H9 (cell line): ENCODE data around the gene ANKS1B. TPM values are rescaled to one million over a fixed set of nuclear protein-coding genes. Genes with fewer than 3 reads are reported as not detected.

Source experiments
- DNase-seq: peaks from one replicate; pipeline ENCODE4 v3.0.0-alpha.2; 2017
- H2AFZ ChIP-seq: one replicate; pipeline ENCODE4 v1.6.1; 2013; ENCODE audit warnings: mild to moderate bottlenecking, low read length, control low read depth, moderate library complexity
- H2AK5ac ChIP-seq: 2 replicates; pipeline ENCODE4 v1.6.1; 2013; ENCODE audit warnings: low read length, control low read depth, mixed read lengths; ENCODE audit not compliant: insufficient read length
- H2BK120ac ChIP-seq: one replicate; pipeline ENCODE4 v1.6.1; 2013; ENCODE audit warnings: low read depth, mild to moderate bottlenecking, low read length, control low read depth, inconsistent platforms; ENCODE audit not compliant: poor library complexity, severe bottlenecking
- H2BK12ac ChIP-seq: 2 replicates; pipeline ENCODE4 v1.6.1; 2013; ENCODE audit warnings: low read length, control low read depth, mixed read lengths, low read depth; ENCODE audit not compliant: insufficient read length
- H2BK15ac ChIP-seq: 2 replicates; pipeline ENCODE4 v1.6.1; 2013; ENCODE audit warnings: low read depth, low read length, control low read depth
- H2BK20ac ChIP-seq: one replicate; pipeline ENCODE4 v1.6.1; 2013; ENCODE audit warnings: low read depth, mild to moderate bottlenecking, low read length, control low read depth, inconsistent platforms; ENCODE audit not compliant: poor library complexity, severe bottlenecking
- H2BK5ac ChIP-seq: 2 replicates; pipeline ENCODE4 v1.6.1; 2013; ENCODE audit warnings: low read length, control low read depth, mixed read lengths; ENCODE audit not compliant: insufficient read length
- H3K14ac ChIP-seq: 2 replicates; pipeline ENCODE4 v1.6.1; 2013; ENCODE audit warnings: low read length, control low read depth; ENCODE audit not compliant: insufficient read depth
- H3K18ac ChIP-seq: 2 replicates; pipeline ENCODE4 v1.6.1; 2013; ENCODE audit warnings: low read depth, mild to moderate bottlenecking, mixed read lengths, low read length, control low read depth; ENCODE audit not compliant: insufficient read length
- H3K23ac ChIP-seq: 2 replicates; pipeline ENCODE4 v1.6.1; 2013; ENCODE audit warnings: low read length, control low read depth, mixed read lengths, low read depth; ENCODE audit not compliant: insufficient read length
- H3K23me2 ChIP-seq: 2 replicates; pipeline ENCODE4 v1.6.1; 2013; ENCODE audit warnings: low read depth, mild to moderate bottlenecking, mixed read lengths, low read length, control low read depth; ENCODE audit not compliant: insufficient read length, poor library complexity, severe bottlenecking
- H3K27ac ChIP-seq: 2 replicates; pipeline ENCODE4 v1.5.1; 2013; ENCODE audit warnings: low read length, control low read depth, mixed read lengths, low read depth; ENCODE audit not compliant: insufficient read length
- H3K27me3 ChIP-seq: 2 replicates; pipeline ENCODE4 v1.6.1; 2013; ENCODE audit warnings: low read length, control low read depth, inconsistent platforms; ENCODE audit not compliant: insufficient read depth
- H3K4ac ChIP-seq: 2 replicates; pipeline ENCODE4 v1.6.1; 2013; ENCODE audit warnings: low read depth, mild to moderate bottlenecking, control low read depth, inconsistent platforms, low read length, moderate library complexity
- H3K4me1 ChIP-seq: 2 replicates; pipeline ENCODE4 v1.6.1; 2013; ENCODE audit warnings: low read length, control low read depth, inconsistent platforms; ENCODE audit not compliant: insufficient read depth
- H3K4me2 ChIP-seq: 2 replicates; pipeline ENCODE4 v1.6.1; 2013; ENCODE audit warnings: low read length, control low read depth, mixed read lengths; ENCODE audit not compliant: insufficient read length, insufficient read depth
- H3K56ac ChIP-seq: 2 replicates; pipeline ENCODE4 v1.6.1; 2013; ENCODE audit warnings: low read depth, mild to moderate bottlenecking, mixed read lengths, low read length, control low read depth; ENCODE audit not compliant: insufficient read length
- H3K79me1 ChIP-seq: 2 replicates; pipeline ENCODE4 v1.6.1; 2013; ENCODE audit warnings: low read depth, mild to moderate bottlenecking, moderate library complexity, low read length, control low read depth, inconsistent platforms; ENCODE audit not compliant: insufficient read depth, poor library complexity, severe bottlenecking
- H3K79me2 ChIP-seq: 2 replicates; pipeline ENCODE4 v1.6.1; 2013; ENCODE audit warnings: low read length, control low read depth, inconsistent platforms; ENCODE audit not compliant: insufficient read depth
- H3K9ac ChIP-seq: 2 replicates; pipeline ENCODE4 v1.6.1; 2013; ENCODE audit warnings: low read length, control low read depth, mixed read lengths; ENCODE audit not compliant: insufficient read length; ENCODE audit errors: extremely low read depth
- H3K9me3 ChIP-seq: one replicate; pipeline ENCODE4 v1.6.1; 2013; ENCODE audit warnings: low read depth, low read length, inconsistent platforms; ENCODE audit not compliant: control insufficient read depth
- H3T11ph ChIP-seq: one replicate; pipeline ENCODE4 v1.6.1; 2013; ENCODE audit warnings: mild to moderate bottlenecking, low read length, control low read depth, inconsistent platforms
- H4K20me1 ChIP-seq: one replicate; pipeline ENCODE4 v1.6.1; 2013; ENCODE audit not compliant: control insufficient read depth, insufficient read length, insufficient read depth
- H4K5ac ChIP-seq: 2 replicates; pipeline ENCODE4 v1.6.1; 2013; ENCODE audit warnings: low read depth, mild to moderate bottlenecking, mixed read lengths, low read length, control low read depth; ENCODE audit not compliant: insufficient read length
- H4K8ac ChIP-seq: replicated peaks from 2 replicates; pipeline ENCODE4 v1.6.1; 2013; ENCODE audit warnings: low read length, control low read depth, mixed read lengths, low read depth; ENCODE audit not compliant: insufficient read length
- H4K91ac ChIP-seq: 2 replicates; pipeline ENCODE4 v1.6.1; 2013; ENCODE audit warnings: low read depth, mild to moderate bottlenecking, moderate library complexity, mixed read lengths, low read length, control low read depth; ENCODE audit not compliant: insufficient read length
- H3K27ac Mint-ChIP-seq, 3 experiments: 2 replicates in 2 of 3; 3 replicates in 1 of 3; pipeline ENCODE4 v1.8.0; 2020 to 2021; ENCODE audit warnings: mixed read lengths in 3 of 3, mild to moderate bottlenecking in 1 of 3, moderate library complexity in 1 of 3
- H3K27me3 Mint-ChIP-seq: 2 replicates; pipeline ENCODE4 v1.8.0; 2021; ENCODE audit warnings: low read depth, mild to moderate bottlenecking, moderate library complexity, mixed read lengths
- H3K36me3 Mint-ChIP-seq, 3 experiments: 2 replicates in 2 of 3; 3 replicates in 1 of 3; pipeline ENCODE4 v1.8.0; 2020 to 2021; ENCODE audit warnings: low read depth in 3 of 3, mixed read lengths in 3 of 3; ENCODE audit not compliant: insufficient read depth in 1 of 3
- H3K4me1 Mint-ChIP-seq, 2 experiments: 2 replicates each; pipeline ENCODE4 v1.8.0; 2020; ENCODE audit warnings: mixed read lengths in 2 of 2
- H3K4me3 Mint-ChIP-seq, 2 experiments: 2 replicates in 1 of 2; 3 replicates in 1 of 2; pipeline ENCODE4 v1.8.0; 2020 to 2021; ENCODE audit warnings: mild to moderate bottlenecking in 2 of 2, mixed read lengths in 2 of 2, moderate library complexity in 1 of 2
- H3K9me3 Mint-ChIP-seq, 2 experiments: 2 replicates in 1 of 2; 3 replicates in 1 of 2; pipeline ENCODE4 v1.8.0; 2020; ENCODE audit warnings: mild to moderate bottlenecking in 2 of 2, mixed read lengths in 2 of 2, moderate library complexity in 1 of 2
- WGBS: extraction: QIAGEN DNeasy Blood & Tissue Kit; methylation state at CpG from one replicate; pipeline ENCODE4 v1.1.7; 2013; ENCODE audit warnings: missing lambda C conversion rate, low lambda C conversion rate, mixed read lengths; ENCODE audit not compliant: insufficient read length; ENCODE audit errors: extremely low coverage; 5-methylcytosine and 5-hydroxymethylcytosine counted together
- total RNA-seq: library from RNA; stranded (reverse); gene quantifications from 2 replicates; pipeline ENCODE4 v1.2.1, GENCODE V29; 2021
- TF ChIP-seq, protein P1 (sequence below): fragments of 200-600 bp; sonication (generic); conservative IDR thresholded peaks from 3 replicates; pipeline ENCODE4 v1.8.0; 2021; ENCODE audit warnings: antibody characterized with exemption, mild to moderate bottlenecking

The ANKS1B gene
- total RNA-seq, 1 experiment from 2014 or later = 4.1 TPM

DNA sequence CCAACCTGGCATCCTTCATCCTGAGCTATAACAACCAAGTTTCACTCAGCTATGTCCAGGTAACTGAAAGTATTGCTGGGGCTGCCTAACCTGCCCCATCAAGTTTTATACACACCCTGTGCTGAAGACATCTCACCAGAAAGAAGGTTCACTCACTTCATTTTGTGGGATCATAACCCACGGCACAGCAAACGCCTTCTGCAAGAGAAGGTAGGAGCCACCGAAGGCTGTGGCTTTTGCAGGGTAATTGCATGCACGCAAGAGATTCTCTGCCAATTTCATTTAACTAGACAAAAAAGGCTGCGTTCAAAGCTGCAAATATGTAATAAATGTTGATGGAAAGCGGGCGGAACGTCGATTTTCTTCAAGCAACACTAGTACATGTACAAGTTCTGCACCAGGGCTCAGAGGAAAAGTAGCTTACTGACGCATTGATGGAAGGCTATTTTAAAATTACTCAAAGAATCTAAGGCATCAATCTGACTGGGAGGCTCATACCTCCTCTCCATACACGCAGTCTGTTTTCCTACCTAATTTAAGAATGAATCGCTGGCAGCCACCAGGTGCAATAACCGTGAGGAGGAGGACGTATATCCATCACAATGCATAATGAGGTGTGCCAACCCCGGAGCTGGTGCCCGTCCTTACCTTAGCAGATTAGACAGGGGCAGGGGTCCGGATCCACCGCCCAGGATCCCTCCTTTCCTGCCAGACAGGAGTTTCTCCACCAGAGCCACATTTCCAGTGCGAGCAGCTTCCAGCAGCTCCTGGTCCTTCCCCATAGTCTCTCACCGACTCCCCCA, 1.1 kb downstream of the ANKS1B start:
- H3K4me1 Mint-ChIP-seq = peaks cover 15 to 20% of the 10 kb centered on the region in 2 experiments
- H2BK5ac ChIP-seq = no peak overlapping the region
- peaks cover 49% of the 10 kb centered on the region for H3K27me3 Mint-ChIP-seq
- no peak overlapping the region for H3K56ac ChIP-seq
- H3K4me2 ChIP-seq = peak overlapping the region; percentile 87
- no peak overlapping the region for H2AK5ac ChIP-seq
- no peak overlapping the region for H3K4ac ChIP-seq
- peak overlapping the region; percentile 20 for H3K9ac ChIP-seq
- no peak overlapping the region for H2BK12ac ChIP-seq
- no peaks in the 10 kb centered on the region for H4K20me1 ChIP-seq
- no peak overlapping the region for H2BK20ac ChIP-seq
- no peak overlapping the region for H2BK15ac ChIP-seq
- no peak overlapping the region for H2AFZ ChIP-seq
- no peak overlapping the region for H4K8ac ChIP-seq
- no peak overlapping the region for H3T11ph ChIP-seq
- peaks cover 3% of the 10 kb centered on the region; the same call in 1 of the 2 replicates for H3K27me3 ChIP-seq
- no CpG with 5 or more reads among the region's 20 CpGs for WGBS
- DNase-seq = peak; percentile 55
- 0 out of 2 replicates have a peak, but pooled peaks cover 6% of the 10 kb centered on the region for H3K4me1 ChIP-seq
- no peak overlapping the region for H3K23ac ChIP-seq
- H4K91ac ChIP-seq = no peak overlapping the region
- H3K9me3 Mint-ChIP-seq = no peaks in the 10 kb centered on the region
- H3K4me3 Mint-ChIP-seq = peak overlapping the region; percentile 81 to 90
- H4K5ac ChIP-seq = no peak overlapping the region
- H3K27ac ChIP-seq = no peak overlapping the region
- H3K14ac ChIP-seq = no peak overlapping the region
- H3K27ac Mint-ChIP-seq = no peak overlapping the region; a peak in 1 of 7 replicates
- H3K23me2 ChIP-seq = peaks cover 9% of the 10 kb centered on the region
- H3K9me3 ChIP-seq = no peaks in the 10 kb centered on the region
- TF ChIP-seq, protein P1, sequence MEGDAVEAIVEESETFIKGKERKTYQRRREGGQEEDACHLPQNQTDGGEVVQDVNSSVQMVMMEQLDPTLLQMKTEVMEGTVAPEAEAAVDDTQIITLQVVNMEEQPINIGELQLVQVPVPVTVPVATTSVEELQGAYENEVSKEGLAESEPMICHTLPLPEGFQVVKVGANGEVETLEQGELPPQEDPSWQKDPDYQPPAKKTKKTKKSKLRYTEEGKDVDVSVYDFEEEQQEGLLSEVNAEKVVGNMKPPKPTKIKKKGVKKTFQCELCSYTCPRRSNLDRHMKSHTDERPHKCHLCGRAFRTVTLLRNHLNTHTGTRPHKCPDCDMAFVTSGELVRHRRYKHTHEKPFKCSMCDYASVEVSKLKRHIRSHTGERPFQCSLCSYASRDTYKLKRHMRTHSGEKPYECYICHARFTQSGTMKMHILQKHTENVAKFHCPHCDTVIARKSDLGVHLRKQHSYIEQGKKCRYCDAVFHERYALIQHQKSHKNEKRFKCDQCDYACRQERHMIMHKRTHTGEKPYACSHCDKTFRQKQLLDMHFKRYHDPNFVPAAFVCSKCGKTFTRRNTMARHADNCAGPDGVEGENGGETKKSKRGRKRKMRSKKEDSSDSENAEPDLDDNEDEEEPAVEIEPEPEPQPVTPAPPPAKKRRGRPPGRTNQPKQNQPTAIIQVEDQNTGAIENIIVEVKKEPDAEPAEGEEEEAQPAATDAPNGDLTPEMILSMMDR = no peak
- no peaks in the 10 kb centered on the region for H3K79me2 ChIP-seq
- H3K18ac ChIP-seq = no peak overlapping the region
- no peak overlapping the region for H2BK120ac ChIP-seq
- H3K36me3 Mint-ChIP-seq = no peaks in the 10 kb centered on the region
- H3K79me1 ChIP-seq = no peaks in the 10 kb centered on the region
